GM12878 (cell line): ENCODE measurements around the gene PDHA2. TPM values are rescaled to one million over a fixed set of nuclear protein-coding genes. Genes with fewer than 3 reads are reported as not detected.

Source experiments
- ATAC-seq: fragments of 200-7000 bp; cut with Tn5 transposase; 3 replicates; pipeline ENCODE4 v1.9.1; 2020; ENCODE audit warnings: mild to moderate bottlenecking, moderate library complexity
- BruUV-seq: library from RNA; stranded (reverse); fragments of 400-500 nt; replicated peaks from 2 replicates; lab custom pipeline; 2021; lab: Mats Ljungman, UMichigan
- CTCF ChIA-PET: fragments of 300-600 bp; sonication (Branson Sonifier 250); formaldehyde crosslinking; extraction: SDS; loops from one replicate; lab custom pipeline; 2021; ENCODE audit warnings: inconsistent platforms; lab: Yijun Ruan, JAX
- POLR2A ChIA-PET: fragments of 350-600 bp; formaldehyde crosslinking; extraction: SDS; loops from one replicate; lab custom pipeline; 2021; ENCODE audit warnings: inconsistent platforms; lab: Charles Lee
- RAD21 ChIA-PET: fragments of 300-600 bp; sonication (Branson Sonifier 250); formaldehyde crosslinking; loops from one replicate; lab custom pipeline; 2023; ENCODE audit warnings: antibody characterized with exemption; ENCODE audit not compliant: unreplicated experiment; lab: Charles Lee
- SMC1A ChIA-PET: fragments of 300-600 bp; sonication (Branson Sonifier 250); formaldehyde crosslinking; loops from one replicate; lab custom pipeline; 2023; ENCODE audit not compliant: unreplicated experiment, uncharacterized antibody; lab: Charles Lee
- DNase-seq: peaks from one replicate; pipeline ENCODE4 v3.0.0-alpha.2; 2011; ENCODE audit warnings: low read depth, low spot score
- FAIRE-seq: peaks from 3 replicates; lab custom pipeline; 2011; peaks lifted over from hg19 to GRCh38; lab: Jason Lieb, UNC
- H2AFZ ChIP-seq: 2 replicates; pipeline ENCODE4 v1.6.0; 2011; ENCODE audit warnings: low read depth, low read length, control low read depth; ENCODE audit not compliant: control insufficient read depth
- H3K27ac ChIP-seq: 2 replicates; pipeline ENCODE4 v1.5.1; 2011; ENCODE audit warnings: control low read depth; ENCODE audit not compliant: control insufficient read depth, insufficient read depth
- H3K27me3 ChIP-seq, 2 experiments: replicated peaks in 1 of 2; 2 replicates each; pipeline versions ENCODE4 v1.6.0 to v1.6.1; 2011; ENCODE audit warnings: low read length in 1 of 2; ENCODE audit not compliant: control insufficient read depth in 2 of 2, insufficient read depth in 2 of 2
- H3K36me3 ChIP-seq, 2 experiments: 2 replicates each; pipeline ENCODE4 v1.5.1; 2011; ENCODE audit warnings: low read length in 1 of 2; ENCODE audit not compliant: control insufficient read depth in 2 of 2, insufficient read depth in 2 of 2
- H3K4me1 ChIP-seq: 2 replicates; pipeline ENCODE4 v1.6.1; 2011; ENCODE audit warnings: mild to moderate bottlenecking, low read length, moderate library complexity, mixed read lengths; ENCODE audit not compliant: control insufficient read depth, insufficient read depth
- H3K4me2 ChIP-seq: 2 replicates; pipeline ENCODE4 v1.6.0; 2011; ENCODE audit warnings: control low read depth; ENCODE audit not compliant: control insufficient read depth, insufficient read depth
- H3K4me3 ChIP-seq: fragments of 200-600 bp; sonication (generic); 2 replicates; pipeline ENCODE4 v1.5.1; 2016
- H3K79me2 ChIP-seq: 2 replicates; pipeline ENCODE4 v1.6.0; 2011; ENCODE audit warnings: low read length; ENCODE audit not compliant: control insufficient read depth, insufficient read depth
- H3K9ac ChIP-seq: 2 replicates; pipeline ENCODE4 v1.8.0; 2011; ENCODE audit warnings: low read length, control low read depth, mixed read lengths; ENCODE audit not compliant: control insufficient read depth, insufficient read depth
- H3K9me3 ChIP-seq: replicated peaks from 3 replicates; pipeline ENCODE4 v1.5.1; 2011; ENCODE audit warnings: mild to moderate bottlenecking, low read length; ENCODE audit not compliant: control insufficient read depth, insufficient read depth
- H4K20me1 ChIP-seq: 2 replicates; pipeline ENCODE4 v1.6.0; 2011; ENCODE audit not compliant: control insufficient read depth, insufficient read depth
- BCL11A ChIP-seq: IDR thresholded peaks from 2 replicates; pipeline ENCODE4 v1.6.1; 2011; ENCODE audit warnings: low read depth, low read length
- FOS ChIP-seq: IDR thresholded peaks from 3 replicates; pipeline ENCODE4 v1.6.1; 2011; ENCODE audit warnings: borderline replicate concordance; ENCODE audit not compliant: insufficient read length; ENCODE audit errors: extremely low read depth
- HDAC6 ChIP-seq: fragments of 200-600 bp; sonication (generic); IDR thresholded peaks from one replicate; pipeline ENCODE4 v1.8.0; 2017; ENCODE audit warnings: antibody characterized with exemption; ENCODE audit not compliant: unreplicated experiment
- KAT2A ChIP-seq: conservative IDR thresholded peaks from 2 replicates; pipeline ENCODE4 v1.6.1; 2011; ENCODE audit warnings: low read depth, low read length; ENCODE audit not compliant: control insufficient read depth
- SIN3A ChIP-seq: IDR thresholded peaks from 2 replicates; pipeline ENCODE4 v1.6.1; 2012; ENCODE audit warnings: low read depth, low read length, improper control_type of control experiment
- ZBED1 ChIP-seq: IDR thresholded peaks from 2 replicates; pipeline ENCODE4 v1.6.1; 2016; ENCODE audit warnings: borderline replicate concordance
- ZNF622 ChIP-seq: fragments of 450-650 bp; IDR thresholded peaks from 2 replicates; pipeline ENCODE4 v1.6.1; 2017; ENCODE audit warnings: mild to moderate bottlenecking, inconsistent platforms
- WGBS: methylation state at CpG from one replicate; pipeline ENCODE4 v1.1.6; 2016; ENCODE audit warnings: low lambda C conversion rate; ENCODE audit not compliant: insufficient replicate concordance, insufficient coverage; ENCODE audit errors: missing lambda C conversion rate; 5-methylcytosine and 5-hydroxymethylcytosine counted together
- in situ Hi-C: fragments of 300-500 bp; cut with MboI; formaldehyde crosslinking; loops from 9 replicates; pipeline ENCODE4 v1.14.3; 2018; ENCODE audit warnings: mixed read lengths
- intact Hi-C: fragments of 100-400 bp; cut with micrococcal nuclease; formaldehyde crosslinking; loops from one replicate; pipeline ENCODE4 v1.14.2; 2022; ENCODE audit not compliant: unreplicated experiment
- polyA plus RNA-seq, 11 experiments: library from polyadenylated mRNA; depleted of rRNA in 4 of 11; unstranded in 6 of 11; stranded (reverse) in 5 of 11; fragments of >200 nt; fragmentation: Nextera tagmentation in 4 of 11; fragmentation: Illumina TruSeq in 1 of 11; extraction: Ambion mirVana in 4 of 11; extraction: Trizol in 1 of 11; gene quantifications; 1 replicate in 1 of 11; 2 replicates in 10 of 11; pipeline versions ENCODE4 v1.2.1 to v1.2.3, GENCODE V29; 2011 to 2016; ENCODE audit warnings: inconsistent platforms in 2 of 11, missing spikeins in 2 of 11, low read depth in 1 of 11
- total RNA-seq, 4 experiments: library from RNA; depleted of rRNA in 3 of 4; stranded (reverse); fragments of >200 nt in 3 of 4; fragmentation: Illumina TruSeq in 1 of 4; extraction: Trizol in 1 of 4; gene quantifications; 2 replicates each; pipeline versions ENCODE4 v1.2.1 to v1.2.3, GENCODE V29; 2013 to 2021
- TF ChIP-seq, protein P1 (sequence below): IDR thresholded peaks from 2 replicates; pipeline ENCODE4 v1.6.1; 2011; ENCODE audit warnings: borderline replicate concordance, low read depth, mild to moderate bottlenecking, moderate library complexity, low read length; ENCODE audit not compliant: insufficient read depth, poor library complexity, severe bottlenecking
- TF ChIP-seq, protein P2 (sequence below): fragments of 450-650 bp; IDR thresholded peaks from 2 replicates; pipeline ENCODE4 v1.6.1; 2017; ENCODE audit warnings: low read depth, mild to moderate bottlenecking, moderate library complexity

Gene PDHA2
- total and polyA plus RNA-seq, 10 of the 15 experiments (the other 5 are each of a cell fraction or from before 2014, with no cell fraction given), result not detected

DNA sequence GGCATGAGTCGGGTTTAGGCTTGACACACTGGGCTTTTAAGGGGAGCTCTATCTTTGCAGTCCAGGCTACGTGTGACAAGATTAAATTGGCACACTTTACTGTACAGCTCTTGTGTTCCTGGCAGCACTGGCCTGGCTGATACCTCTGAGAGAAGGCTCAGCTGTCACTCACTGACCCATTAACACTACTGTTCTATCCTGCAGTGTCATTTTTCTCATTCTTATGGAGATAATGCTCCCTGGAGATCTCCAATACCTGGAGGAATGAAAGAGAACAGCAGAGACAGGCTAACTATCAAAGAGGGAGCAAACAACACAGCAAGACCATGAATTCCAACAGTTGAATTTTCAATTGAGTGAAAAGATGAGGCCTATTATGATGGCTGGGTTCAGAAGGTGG, 1.7 kb upstream of the PDHA2 start (continued):
- TF ChIP-seq FOS (no peak), KAT2A (no peak), ZBED1 (no peak)
- TF ChIP-seq, protein P1, sequence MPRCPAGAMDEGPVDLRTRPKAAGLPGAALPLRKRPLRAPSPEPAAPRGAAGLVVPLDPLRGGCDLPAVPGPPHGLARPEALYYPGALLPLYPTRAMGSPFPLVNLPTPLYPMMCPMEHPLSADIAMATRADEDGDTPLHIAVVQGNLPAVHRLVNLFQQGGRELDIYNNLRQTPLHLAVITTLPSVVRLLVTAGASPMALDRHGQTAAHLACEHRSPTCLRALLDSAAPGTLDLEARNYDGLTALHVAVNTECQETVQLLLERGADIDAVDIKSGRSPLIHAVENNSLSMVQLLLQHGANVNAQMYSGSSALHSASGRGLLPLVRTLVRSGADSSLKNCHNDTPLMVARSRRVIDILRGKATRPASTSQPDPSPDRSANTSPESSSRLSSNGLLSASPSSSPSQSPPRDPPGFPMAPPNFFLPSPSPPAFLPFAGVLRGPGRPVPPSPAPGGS, result no peak

DNA sequence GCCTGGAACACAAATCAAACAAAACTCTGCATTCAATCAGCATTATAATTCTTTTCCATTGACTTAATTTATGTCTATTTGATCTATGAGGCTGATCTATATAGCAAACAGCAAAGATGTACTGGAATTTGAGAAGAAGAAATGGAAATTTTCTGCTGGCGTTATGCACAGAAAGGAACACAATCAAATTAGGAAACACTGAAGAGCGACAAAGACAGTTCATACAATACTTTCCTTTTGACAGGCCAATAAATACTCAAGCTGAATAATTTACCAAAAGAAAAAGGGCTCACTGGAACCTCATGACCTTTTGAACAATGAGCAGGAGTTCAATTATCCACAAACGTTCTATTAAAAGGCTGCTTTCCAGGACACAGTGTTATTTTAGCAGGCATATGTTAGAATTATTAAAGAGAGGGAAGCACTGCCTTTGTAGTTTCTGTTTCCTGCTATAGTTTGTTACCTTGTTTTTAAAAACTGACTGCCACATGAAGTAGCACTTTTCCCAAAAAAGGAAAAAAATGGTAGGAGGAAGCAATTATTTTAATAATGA, 8.1 kb downstream of the PDHA2 start:
- ChIA-PET CTCF (interaction anchor here (1.7 kb wide), 1 partner anchor 14 kb away, joined by 4 read pairs; no protein-coding TSS in a partner anchor), RAD21 (no interaction called here), SMC1A (interaction anchor here (0.8 kb wide), 1 partner anchor 9 kb away, joined by 3 read pairs; no protein-coding TSS in a partner anchor), POLR2A (no interaction called here)
- H3K4me2 ChIP-seq, result no peak overlapping the region
- H3K36me3 ChIP-seq, result no peaks in the 10 kb centered on the region
- no peak overlapping the region for H2AFZ ChIP-seq
- TF ChIP-seq HDAC6 (no peak), BCL11A (no peak), SIN3A (no peak), ZNF622 (no peak)
- TF ChIP-seq, protein P2, sequence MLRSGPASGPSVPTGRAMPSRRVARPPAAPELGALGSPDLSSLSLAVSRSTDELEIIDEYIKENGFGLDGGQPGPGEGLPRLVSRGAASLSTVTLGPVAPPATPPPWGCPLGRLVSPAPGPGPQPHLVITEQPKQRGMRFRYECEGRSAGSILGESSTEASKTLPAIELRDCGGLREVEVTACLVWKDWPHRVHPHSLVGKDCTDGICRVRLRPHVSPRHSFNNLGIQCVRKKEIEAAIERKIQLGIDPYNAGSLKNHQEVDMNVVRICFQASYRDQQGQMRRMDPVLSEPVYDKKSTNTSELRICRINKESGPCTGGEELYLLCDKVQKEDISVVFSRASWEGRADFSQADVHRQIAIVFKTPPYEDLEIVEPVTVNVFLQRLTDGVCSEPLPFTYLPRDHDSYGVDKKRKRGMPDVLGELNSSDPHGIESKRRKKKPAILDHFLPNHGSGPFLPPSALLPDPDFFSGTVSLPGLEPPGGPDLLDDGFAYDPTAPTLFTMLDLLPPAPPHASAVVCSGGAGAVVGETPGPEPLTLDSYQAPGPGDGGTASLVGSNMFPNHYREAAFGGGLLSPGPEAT, result no peak
- no peaks in the 10 kb centered on the region for H4K20me1 ChIP-seq
- no peak for ATAC-seq
- H3K9ac ChIP-seq, result no peak overlapping the region
- FAIRE-seq, result no peak
- H3K79me2 ChIP-seq, result no peaks in the 10 kb centered on the region
- BruUV-seq, result no TSS peak
- H3K27ac ChIP-seq, result no peak overlapping the region
- in situ Hi-C loops (no loop called here), intact Hi-C loops (loop anchor here (10.0 kb wide), 1 partner anchor 683 kb away; no protein-coding TSS in a partner anchor)
- H3K4me3 ChIP-seq, result no peak overlapping the region
- H3K27me3 ChIP-seq, result no peaks in the 10 kb centered on the region
- no peaks in the 10 kb centered on the region for H3K9me3 ChIP-seq
- WGBS, result 45% methylated on average over 3 of the region's 3 CpGs
- no peaks in the 10 kb centered on the region for H3K4me1 ChIP-seq
- DNase-seq, result no peak
